B cell (primary cell): Measurements from ENCODE around the gene SLC6A1.

Source experiments
- EZH2 ChIP-seq: IDR thresholded peaks from 2 replicates; pipeline ENCODE4 v1.6.1; 2012; ENCODE audit warnings: borderline replicate concordance, low read depth, mild to moderate bottlenecking, moderate library complexity, low read length; ENCODE audit not compliant: insufficient read depth, poor library complexity, severe bottlenecking
- TF ChIP-seq, protein P1 (sequence below): fragments of 200-600 bp; IDR thresholded peaks from one replicate; pipeline ENCODE4 v1.8.0; 2022; ENCODE audit warnings: antibody characterized with exemption, mild to moderate bottlenecking

DNA sequence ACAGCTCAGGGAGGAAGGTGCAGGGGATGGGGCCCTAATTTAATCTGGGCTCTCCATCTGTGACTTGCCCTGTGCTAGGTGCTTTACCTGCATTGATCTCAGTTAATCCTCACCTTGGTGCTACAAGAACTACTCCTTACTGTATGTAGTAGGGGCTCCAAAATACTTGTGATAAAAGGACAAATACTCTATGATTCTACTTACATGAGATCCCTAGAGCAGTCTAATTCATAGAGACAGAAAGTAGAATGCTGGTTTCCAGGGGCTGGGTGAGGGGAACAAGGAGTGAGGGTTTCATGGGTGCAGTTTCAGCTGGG is 67.2 kb downstream of the SLC6A1 start:
- TF ChIP-seq, protein P1, sequence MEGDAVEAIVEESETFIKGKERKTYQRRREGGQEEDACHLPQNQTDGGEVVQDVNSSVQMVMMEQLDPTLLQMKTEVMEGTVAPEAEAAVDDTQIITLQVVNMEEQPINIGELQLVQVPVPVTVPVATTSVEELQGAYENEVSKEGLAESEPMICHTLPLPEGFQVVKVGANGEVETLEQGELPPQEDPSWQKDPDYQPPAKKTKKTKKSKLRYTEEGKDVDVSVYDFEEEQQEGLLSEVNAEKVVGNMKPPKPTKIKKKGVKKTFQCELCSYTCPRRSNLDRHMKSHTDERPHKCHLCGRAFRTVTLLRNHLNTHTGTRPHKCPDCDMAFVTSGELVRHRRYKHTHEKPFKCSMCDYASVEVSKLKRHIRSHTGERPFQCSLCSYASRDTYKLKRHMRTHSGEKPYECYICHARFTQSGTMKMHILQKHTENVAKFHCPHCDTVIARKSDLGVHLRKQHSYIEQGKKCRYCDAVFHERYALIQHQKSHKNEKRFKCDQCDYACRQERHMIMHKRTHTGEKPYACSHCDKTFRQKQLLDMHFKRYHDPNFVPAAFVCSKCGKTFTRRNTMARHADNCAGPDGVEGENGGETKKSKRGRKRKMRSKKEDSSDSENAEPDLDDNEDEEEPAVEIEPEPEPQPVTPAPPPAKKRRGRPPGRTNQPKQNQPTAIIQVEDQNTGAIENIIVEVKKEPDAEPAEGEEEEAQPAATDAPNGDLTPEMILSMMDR = no peak
- TF ChIP-seq EZH2 = no peak
